ENCODE measurements around the gene P3H3. TPM values are rescaled to one million over a fixed set of nuclear protein-coding genes. Genes with fewer than 3 reads are reported as not detected.

Gene P3H3
- total and polyA plus RNA-seq, 10 donors = 4.2 to 11.7 (median 6.2) TPM

DNA sequence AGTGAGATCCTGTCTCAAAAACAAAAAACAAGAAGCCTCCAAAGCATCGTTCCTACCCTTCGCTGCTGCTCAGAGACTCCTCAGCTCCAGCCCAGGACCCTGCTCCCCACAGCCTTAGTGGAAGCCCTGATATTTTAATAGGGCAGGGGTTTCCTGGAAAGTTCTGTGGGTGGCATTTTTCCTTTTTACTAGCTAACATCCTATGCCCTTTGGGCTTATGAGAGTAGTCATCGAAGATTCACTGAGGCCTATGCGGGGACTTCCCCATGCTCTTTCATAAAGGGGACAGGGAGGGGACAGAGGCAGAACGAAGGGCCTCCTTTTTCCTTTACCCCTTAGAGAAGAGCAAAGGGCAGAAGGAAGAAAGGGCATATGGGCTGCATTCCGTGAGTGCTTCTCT lies 47.6 kb upstream of the P3H3 start:
- TF ChIP-seq POLR2A (IDR thresholded peaks at IDR 0.05) = no peak
- TF ChIP-seq POLR2AphosphoS5 (IDR thresholded peaks at IDR 0.05) = no peak
- TF ChIP-seq, protein P1, sequence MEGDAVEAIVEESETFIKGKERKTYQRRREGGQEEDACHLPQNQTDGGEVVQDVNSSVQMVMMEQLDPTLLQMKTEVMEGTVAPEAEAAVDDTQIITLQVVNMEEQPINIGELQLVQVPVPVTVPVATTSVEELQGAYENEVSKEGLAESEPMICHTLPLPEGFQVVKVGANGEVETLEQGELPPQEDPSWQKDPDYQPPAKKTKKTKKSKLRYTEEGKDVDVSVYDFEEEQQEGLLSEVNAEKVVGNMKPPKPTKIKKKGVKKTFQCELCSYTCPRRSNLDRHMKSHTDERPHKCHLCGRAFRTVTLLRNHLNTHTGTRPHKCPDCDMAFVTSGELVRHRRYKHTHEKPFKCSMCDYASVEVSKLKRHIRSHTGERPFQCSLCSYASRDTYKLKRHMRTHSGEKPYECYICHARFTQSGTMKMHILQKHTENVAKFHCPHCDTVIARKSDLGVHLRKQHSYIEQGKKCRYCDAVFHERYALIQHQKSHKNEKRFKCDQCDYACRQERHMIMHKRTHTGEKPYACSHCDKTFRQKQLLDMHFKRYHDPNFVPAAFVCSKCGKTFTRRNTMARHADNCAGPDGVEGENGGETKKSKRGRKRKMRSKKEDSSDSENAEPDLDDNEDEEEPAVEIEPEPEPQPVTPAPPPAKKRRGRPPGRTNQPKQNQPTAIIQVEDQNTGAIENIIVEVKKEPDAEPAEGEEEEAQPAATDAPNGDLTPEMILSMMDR (IDR thresholded peaks at IDR 0.05 in 8 of 11, conservative IDR thresholded peaks at IDR 0.05 in 3 of 11) = no peak
- peaks cover 3 to 40% (median 23%) of the 10 kb centered on the region in 6 donors for H3K4me1 ChIP-seq
- no peak overlapping the region for H3K4me3 ChIP-seq
- H3K27ac ChIP-seq = no peak overlapping the region
- H3K36me3 ChIP-seq = peaks cover 0 to 5% (median 0%) of the 10 kb centered on the region in 6 donors
- intact Hi-C loops (cut with DNase I; ENCODE audit: low total_unique reads) = no loop called here
- 69 to 82% (median 77%) methylated on average over 6 of the region's 6 CpGs for WGBS, 5 donors
- DNase-seq = no peak
- H3K9me3 ChIP-seq = no peaks in the 10 kb centered on the region
- peaks cover 0 to 28% (median 0%) of the 10 kb centered on the region in 7 donors for H3K27me3 ChIP-seq (replicated peaks in 1 of 7)

DNA sequence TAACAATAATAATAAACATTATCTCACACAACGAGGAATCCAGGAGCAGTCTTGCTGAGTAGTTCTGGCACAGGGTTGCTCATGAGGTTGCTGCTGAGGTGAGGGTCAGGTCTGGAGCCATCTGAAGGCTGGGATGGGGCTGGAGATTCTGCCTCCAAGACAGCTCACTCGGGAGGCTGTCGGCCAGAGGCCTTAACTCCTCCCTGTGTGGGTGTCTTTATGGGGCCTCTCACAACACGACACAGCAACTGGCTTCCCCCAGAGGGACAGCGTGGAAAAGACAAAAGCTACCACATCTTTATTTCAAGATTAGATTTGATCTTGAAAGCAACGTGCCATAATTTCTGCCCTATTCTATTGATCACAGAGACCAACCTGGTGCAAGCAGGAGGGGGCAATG lies 46.1 kb upstream of the P3H3 start:
- intact Hi-C loops (cut with DNase I; ENCODE audit: low total_unique reads) = no loop called here
- Histone ChIP-seq H3K27me3 (replicated peaks in 1 of 7) (peaks cover 0 to 15% (median 0%) of the 10 kb centered on the region in 7 donors), H3K4me3 (no peak overlapping the region), H3K9me3 (no peaks in the 10 kb centered on the region), H3K27ac (no peak overlapping the region), H3K4me1 (peaks cover 3 to 48% (median 30%) of the 10 kb centered on the region in 6 donors), H3K36me3 (peaks cover 0 to 3% (median 0%) of the 10 kb centered on the region in 6 donors)
- 73 to 89% (median 85%) methylated on average over 6 of the region's 6 CpGs for WGBS, 5 donors
- no peak for TF ChIP-seq POLR2A (IDR thresholded peaks at IDR 0.05)
- no peak for DNase-seq

DNA sequence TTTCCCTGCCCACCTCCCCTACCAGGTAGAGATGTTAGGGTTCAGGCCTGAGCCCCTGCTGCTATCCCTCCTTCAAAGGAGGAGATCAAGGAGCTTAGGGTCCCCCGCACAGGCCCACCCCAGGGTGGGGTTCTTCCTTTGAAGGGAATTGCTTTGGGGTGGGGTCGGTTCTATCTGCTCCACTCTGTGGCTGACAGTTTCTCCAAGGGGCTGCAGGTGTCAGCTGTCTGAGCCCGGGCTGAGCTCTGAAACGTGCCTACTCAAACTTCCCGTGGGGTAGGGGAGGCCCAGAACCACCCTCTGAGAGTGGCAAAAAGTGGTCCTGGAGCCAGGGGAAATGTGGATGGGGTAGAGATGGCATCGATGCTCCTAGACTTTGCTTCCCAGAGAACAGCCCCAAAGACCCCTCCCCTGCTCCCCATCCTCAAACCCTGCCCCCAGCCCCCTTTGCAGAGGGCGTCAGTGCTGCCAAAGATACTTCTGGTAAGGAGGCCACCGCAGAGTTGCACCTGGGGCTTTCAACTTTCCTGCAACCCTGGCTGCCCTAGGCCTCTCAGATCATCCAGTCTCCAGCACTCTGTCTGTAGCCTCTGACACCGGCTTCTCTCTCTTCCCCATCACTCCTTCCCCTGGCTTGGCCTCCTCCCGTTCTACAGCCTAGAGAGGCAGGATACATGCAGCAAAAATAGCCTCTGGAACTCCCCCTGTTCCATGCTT lies 45.2 kb upstream of the P3H3 start:
- Histone ChIP-seq H3K27me3 (replicated peaks in 1 of 7) (peaks cover 0 to 6% (median 0%) of the 10 kb centered on the region in 7 donors), H3K9me3 (no peaks in the 10 kb centered on the region), H3K36me3 (no peaks in the 10 kb centered on the region), H3K4me1 (peaks cover 3 to 48% (median 30%) of the 10 kb centered on the region in 6 donors), H3K27ac (no peak overlapping the region), H3K4me3 (no peak overlapping the region)
- TF ChIP-seq POLR2A (IDR thresholded peaks at IDR 0.05) (no peak), POLR2AphosphoS5 (IDR thresholded peaks at IDR 0.05) (no peak)
- TF ChIP-seq, protein P1 (IDR thresholded peaks at IDR 0.05 in 8 of 11, conservative IDR thresholded peaks at IDR 0.05 in 3 of 11) = no peak
- 50 to 73% (median 66%) methylated on average over 8 to 10 of the region's 10 CpGs for WGBS, 5 donors
- no peak for DNase-seq
- intact Hi-C loops (cut with DNase I; ENCODE audit: low total_unique reads) = no loop called here

DNA sequence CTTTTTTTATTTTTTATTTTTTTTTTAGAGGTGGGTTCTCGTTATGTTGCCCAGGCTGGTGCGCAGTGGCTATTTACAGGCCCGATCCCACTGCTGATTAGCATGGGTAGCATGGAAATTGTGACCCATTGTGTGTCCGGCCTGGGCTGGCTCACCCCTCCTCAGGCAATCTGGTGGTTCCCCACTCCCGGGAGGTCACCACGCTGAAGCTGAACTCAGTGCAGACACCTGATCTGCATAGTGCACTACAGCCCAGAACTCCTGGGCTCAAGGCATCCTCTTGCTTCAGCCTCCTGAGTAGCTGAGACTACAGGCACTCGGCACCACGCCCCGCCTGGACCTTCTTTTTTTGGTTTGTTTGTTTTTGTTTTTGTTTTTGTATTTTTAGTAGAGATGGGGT lies 44.4 kb upstream of the P3H3 start:
- intact Hi-C loops (cut with DNase I; ENCODE audit: low total_unique reads) = no loop called here
- H3K4me1 ChIP-seq = peaks cover 0 to 47% (median 24%) of the 10 kb centered on the region in 6 donors

More for the DNA sequence above, 44.4 kb upstream of the P3H3 start:
- Histone ChIP-seq H3K27ac (no peak overlapping the region), H3K27me3 (replicated peaks in 1 of 7) (no peaks in the 10 kb centered on the region), H3K36me3 (no peaks in the 10 kb centered on the region), H3K4me3 (no peak overlapping the region), H3K9me3 (no peaks in the 10 kb centered on the region)
- no peak for DNase-seq
- 86 to 90% (median 88%) methylated on average over 9 of the region's 9 CpGs for WGBS, 5 donors
- TF ChIP-seq POLR2AphosphoS5 (IDR thresholded peaks at IDR 0.05) = no peak
- TF ChIP-seq, protein P1 (IDR thresholded peaks at IDR 0.05 in 8 of 11, conservative IDR thresholded peaks at IDR 0.05 in 3 of 11) = no peak
- TF ChIP-seq POLR2A (IDR thresholded peaks at IDR 0.05) = no peak
